ENCODE measurements around the gene OXCT2.
"Not testable (repeated sequence)": the region's sequence is repeated elsewhere in the genome, so short reads cannot be mapped to it uniquely, and the experiment has no call there.

Gene OXCT2

DNA sequence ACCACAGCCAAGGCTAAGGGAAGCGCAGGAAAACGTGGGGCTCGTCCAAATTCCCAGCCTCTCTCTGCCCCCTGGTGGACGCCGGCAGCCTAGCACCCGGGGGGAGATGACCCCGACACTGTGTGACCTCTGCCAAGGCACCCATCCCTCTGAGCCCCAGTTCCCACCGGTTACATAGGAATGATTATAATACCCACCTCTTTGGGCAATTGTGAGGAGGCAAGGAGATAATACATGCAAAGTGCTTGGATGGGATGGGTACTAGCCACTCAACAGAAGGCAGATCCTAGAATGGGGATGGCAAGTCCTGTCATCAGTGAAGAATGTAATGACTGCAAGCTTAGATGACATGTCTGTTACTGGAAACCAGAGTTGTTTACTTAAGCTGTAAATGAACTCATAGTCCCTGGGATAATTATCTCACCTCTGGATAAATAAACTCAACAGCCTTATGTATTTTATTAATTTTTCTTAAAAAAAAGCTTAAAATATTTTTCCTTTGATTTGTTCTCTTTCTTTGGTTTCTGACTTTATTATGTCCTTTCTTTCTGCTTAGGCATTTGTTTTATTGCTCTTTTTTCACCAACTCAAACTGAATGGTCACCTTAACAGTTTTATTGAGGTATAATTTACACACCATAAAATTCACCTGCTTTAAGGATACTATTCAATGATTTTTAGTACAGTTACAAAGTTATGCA, 28.8 kb upstream of the OXCT2 start:
- peak; percentile 47 for DNase-seq
- TF ChIP-seq EZH2 (IDR thresholded peaks at IDR 0.05; ENCODE audit: borderline replicate concordance, low read depth, low read length, severe bottlenecking), result no peak
- TF ChIP-seq, protein P1, sequence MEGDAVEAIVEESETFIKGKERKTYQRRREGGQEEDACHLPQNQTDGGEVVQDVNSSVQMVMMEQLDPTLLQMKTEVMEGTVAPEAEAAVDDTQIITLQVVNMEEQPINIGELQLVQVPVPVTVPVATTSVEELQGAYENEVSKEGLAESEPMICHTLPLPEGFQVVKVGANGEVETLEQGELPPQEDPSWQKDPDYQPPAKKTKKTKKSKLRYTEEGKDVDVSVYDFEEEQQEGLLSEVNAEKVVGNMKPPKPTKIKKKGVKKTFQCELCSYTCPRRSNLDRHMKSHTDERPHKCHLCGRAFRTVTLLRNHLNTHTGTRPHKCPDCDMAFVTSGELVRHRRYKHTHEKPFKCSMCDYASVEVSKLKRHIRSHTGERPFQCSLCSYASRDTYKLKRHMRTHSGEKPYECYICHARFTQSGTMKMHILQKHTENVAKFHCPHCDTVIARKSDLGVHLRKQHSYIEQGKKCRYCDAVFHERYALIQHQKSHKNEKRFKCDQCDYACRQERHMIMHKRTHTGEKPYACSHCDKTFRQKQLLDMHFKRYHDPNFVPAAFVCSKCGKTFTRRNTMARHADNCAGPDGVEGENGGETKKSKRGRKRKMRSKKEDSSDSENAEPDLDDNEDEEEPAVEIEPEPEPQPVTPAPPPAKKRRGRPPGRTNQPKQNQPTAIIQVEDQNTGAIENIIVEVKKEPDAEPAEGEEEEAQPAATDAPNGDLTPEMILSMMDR (IDR thresholded peaks at IDR 0.05; ENCODE audit: borderline replicate concordance, extremely low read depth, low read length, poor library complexity, severe bottlenecking), result peak; percentile 78

DNA sequence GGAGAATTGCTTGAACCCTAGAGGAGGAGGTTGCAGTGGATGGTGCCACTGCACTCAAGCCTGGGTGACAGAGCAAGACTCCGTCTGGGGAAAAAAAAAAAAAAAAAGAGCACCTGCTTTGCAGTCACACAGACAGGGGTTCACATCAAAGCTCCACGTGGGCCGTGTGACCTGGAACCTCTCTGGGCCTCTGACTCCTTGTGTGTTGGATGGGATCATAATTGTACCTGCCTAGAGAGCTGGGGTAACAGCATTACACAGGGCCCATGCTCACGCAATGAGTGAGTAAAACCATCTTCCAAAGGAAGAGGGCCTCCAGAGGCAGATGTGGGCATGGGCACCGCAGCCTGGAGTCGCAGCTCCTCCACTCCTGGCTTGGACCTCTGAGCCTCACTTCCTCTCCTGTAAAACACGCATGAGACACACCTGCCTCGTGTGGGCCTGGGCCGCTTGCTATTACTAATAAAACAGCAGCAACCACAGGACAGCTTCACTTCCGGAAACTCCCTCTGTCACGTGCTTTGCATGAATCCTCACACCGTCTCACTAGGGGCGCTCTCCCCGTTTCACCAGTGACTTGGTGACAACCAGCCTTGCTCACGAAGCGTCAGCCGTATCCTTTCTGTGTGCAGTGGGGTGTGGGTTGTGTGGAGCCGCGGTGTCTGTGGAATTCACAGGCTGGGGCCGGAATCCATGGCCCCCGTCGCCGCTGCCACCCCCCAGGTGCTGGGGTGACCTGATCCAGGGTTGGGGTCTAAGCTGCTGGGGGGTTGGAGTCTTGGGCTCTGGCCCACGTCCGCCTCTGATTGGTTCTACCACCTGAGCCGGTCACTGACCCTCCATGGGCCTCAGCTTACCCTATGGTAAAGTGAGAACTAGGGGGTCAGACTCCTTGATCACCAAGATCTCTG, 28.0 kb upstream of the OXCT2 start:
- H3K4me3 ChIP-seq (ENCODE audit: low read depth in 1 of 2, low read length in 2 of 2); DNase-seq; H3K9ac ChIP-seq (ENCODE audit: low read depth, low read length); H3K4me2 ChIP-seq (ENCODE audit: insufficient read depth, low read length); H3K4me1 ChIP-seq (ENCODE audit: insufficient read depth, low read length); H3K9me3 ChIP-seq (ENCODE audit: insufficient read depth, low read length, severe bottlenecking); H3K27me3 ChIP-seq (ENCODE audit: insufficient read depth, low read length, poor library complexity); H3K27ac ChIP-seq (ENCODE audit: low read length); H3K36me3 ChIP-seq (ENCODE audit: insufficient read depth, low read length); H3K79me2 ChIP-seq (ENCODE audit: insufficient read depth, low read length); H4K20me1 ChIP-seq (ENCODE audit: insufficient read depth, low read length): not testable (repeated sequence)
- ATAC-seq (ENCODE audit: insufficient read depth, low read depth), result 0 out of 3 replicates have a peak, but pooled peaks have one; percentile 17
- 0 out of 2 replicates have a peak overlapping the region, but pooled peaks have one; percentile 10 for H2AFZ ChIP-seq (ENCODE audit: low read depth, low read length)

More for the DNA sequence above, 28.8 kb upstream of the OXCT2 start:
- Histone ChIP-seq H3K4me3 (ENCODE audit: low read depth in 1 of 2, low read length in 2 of 2) (no peak overlapping the region), H3K79me2 (ENCODE audit: insufficient read depth, low read length) (no peaks in the 10 kb centered on the region), H3K4me1 (ENCODE audit: insufficient read depth, low read length) (no peaks in the 10 kb centered on the region), H3K27ac (ENCODE audit: low read length) (no peak overlapping the region), H4K20me1 (ENCODE audit: insufficient read depth, low read length) (no peaks in the 10 kb centered on the region), H3K9ac (ENCODE audit: low read depth, low read length) (no peak overlapping the region), H3K36me3 (ENCODE audit: insufficient read depth, low read length) (no peaks in the 10 kb centered on the region), H3K9me3 (ENCODE audit: insufficient read depth, low read length, severe bottlenecking) (no peaks in the 10 kb centered on the region), H3K4me2 (ENCODE audit: insufficient read depth, low read length) (no peak overlapping the region), H3K27me3 (ENCODE audit: insufficient read depth, low read length, poor library complexity) (peaks cover 4% of the 10 kb centered on the region), H2AFZ (ENCODE audit: low read depth, low read length) (no peak overlapping the region)
- ATAC-seq (ENCODE audit: insufficient read depth, low read depth), result peak; percentile 73

DNA sequence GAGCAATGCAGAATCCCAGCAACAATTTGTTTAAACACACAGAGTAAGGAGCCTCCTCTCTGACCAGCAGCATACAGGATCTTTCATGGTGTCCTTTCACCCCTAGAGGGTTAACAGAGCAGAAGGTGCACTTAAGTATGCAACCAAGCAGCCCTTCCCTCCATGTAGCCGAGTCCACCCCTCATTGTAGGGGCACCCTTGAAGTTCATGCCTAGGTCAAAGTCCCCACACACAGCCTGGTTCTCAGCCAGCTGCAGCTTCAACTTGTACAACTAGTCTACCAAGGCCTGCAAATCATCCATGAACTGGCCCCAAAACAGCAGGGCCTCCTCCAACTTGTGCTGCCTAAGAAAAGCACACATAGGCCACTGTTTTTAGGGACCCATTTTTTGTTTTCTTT, 24.5 kb upstream of the OXCT2 start:
- H3K4me1 ChIP-seq (ENCODE audit: insufficient read depth, low read length), result no peaks in the 10 kb centered on the region
- no peak for DNase-seq
- H4K20me1 ChIP-seq (ENCODE audit: insufficient read depth, low read length), result no peaks in the 10 kb centered on the region
- no peak for ATAC-seq (ENCODE audit: insufficient read depth, low read depth)
- no peak for TF ChIP-seq EZH2 (IDR thresholded peaks at IDR 0.05; ENCODE audit: borderline replicate concordance, low read depth, low read length, severe bottlenecking)
- TF ChIP-seq, protein P1 (IDR thresholded peaks at IDR 0.05; ENCODE audit: borderline replicate concordance, extremely low read depth, low read length, poor library complexity, severe bottlenecking), result no peak
- no peaks in the 10 kb centered on the region for H3K79me2 ChIP-seq (ENCODE audit: insufficient read depth, low read length)
- peaks cover 4% of the 10 kb centered on the region for H3K27me3 ChIP-seq (ENCODE audit: insufficient read depth, low read length, poor library complexity)
- H3K4me3 ChIP-seq (ENCODE audit: low read depth in 1 of 2, low read length in 2 of 2), result no peak overlapping the region
- no peak overlapping the region for H3K27ac ChIP-seq (ENCODE audit: low read length)
- H2AFZ ChIP-seq (ENCODE audit: low read depth, low read length), result no peak overlapping the region
- no peaks in the 10 kb centered on the region for H3K9me3 ChIP-seq (ENCODE audit: insufficient read depth, low read length, severe bottlenecking)
- H3K4me2 ChIP-seq (ENCODE audit: insufficient read depth, low read length), result no peak overlapping the region
- no peaks in the 10 kb centered on the region for H3K36me3 ChIP-seq (ENCODE audit: insufficient read depth, low read length)
- H3K9ac ChIP-seq (ENCODE audit: low read depth, low read length), result no peak overlapping the region

DNA sequence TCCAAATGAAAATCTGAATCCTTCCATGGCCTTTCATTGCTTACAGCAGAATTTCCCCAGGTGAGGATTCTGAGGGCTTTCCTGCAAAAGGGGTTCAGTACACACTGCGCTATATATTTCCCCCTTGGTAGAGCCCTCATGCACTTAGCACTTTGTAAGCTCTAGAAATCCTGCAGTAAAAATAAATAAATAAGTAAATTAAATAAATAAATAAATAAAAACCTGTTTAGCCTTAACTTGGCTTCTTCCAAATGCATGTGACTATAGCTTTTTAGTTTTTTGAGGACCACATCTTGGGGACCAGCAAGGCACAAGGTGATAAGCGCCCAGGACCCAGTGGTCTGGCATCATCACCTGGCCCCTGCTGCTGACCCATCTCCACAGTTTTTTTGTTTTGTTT, 20.7 kb upstream of the OXCT2 start:
- no peak for ATAC-seq (ENCODE audit: insufficient read depth, low read depth)
- H3K9ac ChIP-seq (ENCODE audit: low read depth, low read length), result no peak overlapping the region
- TF ChIP-seq, protein P1 (IDR thresholded peaks at IDR 0.05; ENCODE audit: borderline replicate concordance, extremely low read depth, low read length, poor library complexity, severe bottlenecking), result no peak
- no peak for TF ChIP-seq EZH2 (IDR thresholded peaks at IDR 0.05; ENCODE audit: borderline replicate concordance, low read depth, low read length, severe bottlenecking)

More for the DNA sequence above, 20.7 kb upstream of the OXCT2 start:
- Histone ChIP-seq H3K27me3 (ENCODE audit: insufficient read depth, low read length, poor library complexity) (peaks cover 4% of the 10 kb centered on the region), H4K20me1 (ENCODE audit: insufficient read depth, low read length) (no peaks in the 10 kb centered on the region), H3K4me3 (ENCODE audit: low read depth in 1 of 2, low read length in 2 of 2) (no peak overlapping the region), H3K27ac (ENCODE audit: low read length) (no peak overlapping the region), H3K79me2 (ENCODE audit: insufficient read depth, low read length) (no peaks in the 10 kb centered on the region), H2AFZ (ENCODE audit: low read depth, low read length) (no peak overlapping the region), H3K4me2 (ENCODE audit: insufficient read depth, low read length) (no peak overlapping the region), H3K36me3 (ENCODE audit: insufficient read depth, low read length) (no peaks in the 10 kb centered on the region), H3K4me1 (ENCODE audit: insufficient read depth, low read length) (no peaks in the 10 kb centered on the region), H3K9me3 (ENCODE audit: insufficient read depth, low read length, severe bottlenecking) (no peaks in the 10 kb centered on the region)
- DNase-seq, result no peak
